Suprapubic skin (tissue), 4 donors: Measurements from ENCODE around the gene SESN1. TPM values are rescaled to one million over a fixed set of nuclear protein-coding genes. Genes with fewer than 3 reads are reported as not detected.
A peak's percentile ranks its signal among the peaks of the same experiment; 100 is the strongest.

ENCODE experiments used
- DNase-seq, 2 donors: peaks; one replicate each; pipeline ENCODE4 v3.0.0-alpha.2; 2019; ENCODE audit warnings: low spot score in 2 of 2
- H3K27ac ChIP-seq: fragments of 200-600 bp; sonication (generic); one replicate; pipeline ENCODE4 v1.5.1; 2019
- H3K27me3 ChIP-seq: fragments of 200-600 bp; sonication (generic); one replicate; pipeline ENCODE4 v1.5.1; 2019
- H3K36me3 ChIP-seq: fragments of 200-600 bp; sonication (generic); one replicate; pipeline ENCODE4 v1.5.1; 2019
- H3K4me1 ChIP-seq: fragments of 200-600 bp; sonication (generic); one replicate; pipeline ENCODE4 v1.5.1; 2019
- H3K4me3 ChIP-seq: fragments of 200-600 bp; sonication (generic); one replicate; pipeline ENCODE4 v1.5.1; 2019; ENCODE audit warnings: mild to moderate bottlenecking
- H3K9me3 ChIP-seq: fragments of 200-600 bp; sonication (generic); one replicate; pipeline ENCODE4 v1.5.1; 2019
- EP300 ChIP-seq: sonication (generic); formaldehyde crosslinking; IDR thresholded peaks from one replicate; pipeline ENCODE4 v1.6.1; 2017; ENCODE audit warnings: antibody characterized with exemption
- POLR2A ChIP-seq, 2 donors: fragments of 450-650 bp; IDR thresholded peaks; one replicate each; pipeline ENCODE4 v1.6.1; 2017; ENCODE audit warnings: antibody characterized with exemption in 2 of 2, mild to moderate bottlenecking in 2 of 2, moderate library complexity in 2 of 2
- POLR2AphosphoS5 ChIP-seq, 3 donors: sonication (generic); formaldehyde crosslinking; IDR thresholded peaks; one replicate each; pipeline ENCODE4 v1.6.1; 2017; ENCODE audit warnings: antibody characterized with exemption in 3 of 3
- WGBS: methylation state at CpG from one replicate; pipeline ENCODE4 v1.1.5; 2018; 5-methylcytosine and 5-hydroxymethylcytosine counted together
- total RNA-seq, 4 donors: library from RNA; depleted of rRNA; stranded (reverse); fragments of >200 nt; gene quantifications; one replicate each; pipeline ENCODE4 v1.1.0, GENCODE V29; 2016
- TF ChIP-seq, protein P1 (sequence below), 2 donors: fragments of 200-600 bp in 1 of 2; fragments of 450-650 bp in 1 of 2; sonication (generic) in 1 of 2; IDR thresholded peaks; one replicate each; pipeline ENCODE4 v1.5.1; 2016 to 2019; ENCODE audit warnings: antibody characterized with exemption in 2 of 2, mild to moderate bottlenecking in 1 of 2, moderate library complexity in 1 of 2

SESN1 gene
- total RNA-seq, 4 donors from 2014 or later = 70.7 to 207 (median 86.7) TPM

DNA sequence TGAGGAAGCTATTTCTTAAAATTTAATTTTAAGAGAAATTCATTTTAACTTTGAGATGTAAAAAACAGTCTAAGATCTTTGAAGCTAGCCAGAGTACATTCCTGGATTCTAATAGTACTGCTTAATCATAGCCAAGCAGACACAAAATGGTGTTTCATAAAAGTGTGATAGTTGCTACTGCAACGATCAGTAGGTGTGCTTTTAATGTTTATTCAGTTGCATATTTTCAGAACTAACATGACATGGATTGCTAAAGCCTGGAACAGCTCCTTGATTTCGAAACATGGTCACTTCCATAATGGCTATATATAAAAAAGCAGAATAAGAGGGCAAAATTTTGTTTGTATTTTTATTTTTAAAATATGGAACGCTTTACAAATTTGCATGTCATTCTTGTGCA, 35.5 kb downstream of the SESN1 start:
- Histone ChIP-seq H3K36me3 (no peaks in the 10 kb centered on the region), H3K4me3 (no peak overlapping the region), H3K9me3 (no peaks in the 10 kb centered on the region), H3K27me3 (no peaks in the 10 kb centered on the region), H3K4me1 (peaks cover 26% of the 10 kb centered on the region), H3K27ac (peak overlapping the region; percentile 44)
- TF ChIP-seq, protein P1, sequence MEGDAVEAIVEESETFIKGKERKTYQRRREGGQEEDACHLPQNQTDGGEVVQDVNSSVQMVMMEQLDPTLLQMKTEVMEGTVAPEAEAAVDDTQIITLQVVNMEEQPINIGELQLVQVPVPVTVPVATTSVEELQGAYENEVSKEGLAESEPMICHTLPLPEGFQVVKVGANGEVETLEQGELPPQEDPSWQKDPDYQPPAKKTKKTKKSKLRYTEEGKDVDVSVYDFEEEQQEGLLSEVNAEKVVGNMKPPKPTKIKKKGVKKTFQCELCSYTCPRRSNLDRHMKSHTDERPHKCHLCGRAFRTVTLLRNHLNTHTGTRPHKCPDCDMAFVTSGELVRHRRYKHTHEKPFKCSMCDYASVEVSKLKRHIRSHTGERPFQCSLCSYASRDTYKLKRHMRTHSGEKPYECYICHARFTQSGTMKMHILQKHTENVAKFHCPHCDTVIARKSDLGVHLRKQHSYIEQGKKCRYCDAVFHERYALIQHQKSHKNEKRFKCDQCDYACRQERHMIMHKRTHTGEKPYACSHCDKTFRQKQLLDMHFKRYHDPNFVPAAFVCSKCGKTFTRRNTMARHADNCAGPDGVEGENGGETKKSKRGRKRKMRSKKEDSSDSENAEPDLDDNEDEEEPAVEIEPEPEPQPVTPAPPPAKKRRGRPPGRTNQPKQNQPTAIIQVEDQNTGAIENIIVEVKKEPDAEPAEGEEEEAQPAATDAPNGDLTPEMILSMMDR (IDR thresholded peaks at IDR 0.05) = no peak
- TF ChIP-seq POLR2A (IDR thresholded peaks at IDR 0.05) = no peak
- TF ChIP-seq POLR2AphosphoS5 (IDR thresholded peaks at IDR 0.05) = no peak
- no peak for TF ChIP-seq EP300
- 53% methylated on average over 3 of the region's 3 CpGs for WGBS
- no peak for DNase-seq

DNA sequence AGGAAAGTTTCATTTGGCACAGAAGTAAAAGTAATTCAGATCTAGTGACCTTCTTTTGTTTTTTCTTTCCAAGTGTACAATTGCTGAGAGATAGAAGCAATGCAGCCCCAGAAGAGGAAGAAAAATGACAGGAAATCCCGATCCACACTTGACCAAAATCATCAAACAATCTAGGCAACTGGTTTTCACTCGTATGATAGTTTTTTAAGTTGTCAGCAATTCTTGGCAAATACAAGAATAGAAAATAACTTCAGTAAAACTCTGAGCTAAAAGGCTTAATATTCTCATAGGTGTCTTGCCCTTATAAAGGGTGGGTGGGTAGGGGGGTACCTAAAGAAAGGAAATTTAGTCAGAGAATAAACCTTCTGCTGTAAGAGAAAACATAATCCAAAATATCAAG, 36.0 kb downstream of the SESN1 start:
- DNase-seq = no peak
- Histone ChIP-seq H3K27ac (peak overlapping the region; percentile 44), H3K9me3 (no peaks in the 10 kb centered on the region), H3K27me3 (no peaks in the 10 kb centered on the region), H3K4me1 (peaks cover 26% of the 10 kb centered on the region), H3K36me3 (no peaks in the 10 kb centered on the region), H3K4me3 (no peak overlapping the region)
- WGBS = 62% methylated on average over 2 of the region's 2 CpGs
- TF ChIP-seq, protein P1 (IDR thresholded peaks at IDR 0.05) = no peak
- no peak for TF ChIP-seq EP300
- TF ChIP-seq POLR2A (IDR thresholded peaks at IDR 0.05) = no peak
- TF ChIP-seq POLR2AphosphoS5 (IDR thresholded peaks at IDR 0.05) = no peak

DNA sequence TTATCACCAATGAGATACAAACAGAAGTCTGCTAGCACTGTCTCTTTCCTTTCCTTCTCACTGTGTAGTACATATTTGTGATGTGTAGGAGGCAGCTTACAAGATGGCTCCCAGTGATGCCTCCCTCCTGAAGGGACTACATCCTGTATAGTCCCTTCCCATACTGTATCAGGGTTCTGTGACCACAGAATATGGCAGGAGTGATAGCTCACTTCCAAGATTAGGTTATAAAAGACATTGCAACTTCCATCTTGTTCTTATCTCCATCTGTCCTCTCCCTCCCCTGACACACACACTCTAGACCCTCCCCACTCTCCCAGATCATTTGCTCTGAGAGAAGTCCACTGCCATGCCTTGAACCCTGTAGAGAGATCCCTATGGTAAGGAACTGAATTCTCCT, 38.0 kb downstream of the SESN1 start:
- peaks cover 26% of the 10 kb centered on the region for H3K4me1 ChIP-seq
- no peaks in the 10 kb centered on the region for H3K36me3 ChIP-seq
- H3K9me3 ChIP-seq = no peaks in the 10 kb centered on the region
- no peak overlapping the region for H3K4me3 ChIP-seq
- no peak overlapping the region for H3K27ac ChIP-seq
- TF ChIP-seq EP300 (no peak), POLR2AphosphoS5 (IDR thresholded peaks at IDR 0.05) (no peak), POLR2A (IDR thresholded peaks at IDR 0.05) (no peak)
- TF ChIP-seq, protein P1 (IDR thresholded peaks at IDR 0.05) = no peak
- H3K27me3 ChIP-seq = no peaks in the 10 kb centered on the region
- DNase-seq = no peak

DNA sequence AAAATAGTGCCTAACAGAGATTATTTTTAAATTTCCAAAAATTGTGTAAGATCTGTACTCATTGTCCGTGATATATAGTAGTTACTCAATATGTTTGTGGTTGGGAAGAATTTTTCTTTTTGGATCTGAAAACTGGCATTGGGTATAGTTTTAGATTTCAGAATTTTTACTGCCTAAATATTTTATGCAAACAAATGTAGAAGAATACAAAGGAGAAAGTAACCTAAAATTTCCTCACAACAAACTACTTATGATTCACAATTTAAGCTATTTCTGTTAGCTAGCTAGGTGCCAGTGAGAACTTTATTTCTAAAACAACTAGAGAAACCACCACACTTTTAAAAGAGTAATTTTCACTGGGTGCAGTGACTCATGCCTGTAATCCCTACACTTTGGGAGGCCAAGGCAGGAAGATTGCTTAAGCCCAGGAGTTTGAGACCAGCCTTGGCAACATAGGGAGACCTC, 38.8 kb downstream of the SESN1 start:
- no peak for DNase-seq
- peaks cover 26% of the 10 kb centered on the region for H3K4me1 ChIP-seq
- no peak for TF ChIP-seq POLR2AphosphoS5 (IDR thresholded peaks at IDR 0.05)
- TF ChIP-seq EP300 = no peak
- TF ChIP-seq, protein P1 (IDR thresholded peaks at IDR 0.05) = no peak
- no peaks in the 10 kb centered on the region for H3K27me3 ChIP-seq
- 82% methylated on average over 1 of the region's 1 CpG for WGBS
- no peaks in the 10 kb centered on the region for H3K9me3 ChIP-seq
- H3K36me3 ChIP-seq = no peaks in the 10 kb centered on the region
- H3K27ac ChIP-seq = no peak overlapping the region
- no peak overlapping the region for H3K4me3 ChIP-seq

DNA sequence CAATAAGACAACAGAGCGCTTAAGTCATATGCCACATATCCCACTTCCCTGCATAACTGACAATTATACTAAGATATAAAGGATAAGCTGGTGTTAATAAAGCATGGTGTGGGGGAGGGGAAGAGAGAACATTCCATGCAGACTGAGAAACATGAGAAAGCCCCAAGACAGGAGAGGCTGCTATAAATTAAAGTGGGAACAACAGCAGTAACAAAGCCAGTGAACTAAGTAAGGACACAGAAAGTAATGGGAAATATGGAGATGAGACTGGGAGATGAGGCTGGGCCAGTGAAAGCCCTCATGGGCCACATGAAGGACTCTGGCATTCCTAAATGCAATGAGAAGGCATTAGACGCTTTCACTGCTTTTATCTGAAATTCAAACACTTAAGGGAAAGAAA, 41.3 kb downstream of the SESN1 start:
- Histone ChIP-seq H3K9me3 (no peaks in the 10 kb centered on the region), H3K27ac (no peak overlapping the region), H3K4me1 (peaks cover 8% of the 10 kb centered on the region), H3K36me3 (no peaks in the 10 kb centered on the region), H3K27me3 (no peaks in the 10 kb centered on the region), H3K4me3 (no peak overlapping the region)
- DNase-seq = no peak
- TF ChIP-seq POLR2AphosphoS5 (IDR thresholded peaks at IDR 0.05) (no peak), EP300 (no peak), POLR2A (IDR thresholded peaks at IDR 0.05) (no peak)
- TF ChIP-seq, protein P1 (IDR thresholded peaks at IDR 0.05) = no peak
- WGBS = 89% methylated on average over 2 of the region's 2 CpGs
